Activated naive CD4-positive, alpha-beta T cell treated with anti-CD3 and anti-CD28 coated beads, Interleukin-2, amount 10 ng/mL, durations not matched to agents 7 days and 5 days (primary cell): ENCODE results near the gene YPEL3.

Experiments
- CTCF ChIA-PET: fragments of 350-600 bp; sonication (Branson Sonifier 250); formaldehyde crosslinking; loops from one replicate; lab custom pipeline; 2021; ENCODE audit warnings: antibody characterized with exemption; lab: Charles Lee
- DNase-seq: peaks from one replicate; pipeline ENCODE4 v3.0.0-alpha.2; 2020
- H3K27ac Mint-ChIP-seq: one replicate; pipeline ENCODE4 v1.8.0; 2021; ENCODE audit warnings: mild to moderate bottlenecking, moderate library complexity, mixed read lengths
- H3K27me3 Mint-ChIP-seq: one replicate; pipeline ENCODE4 v1.8.0; 2021; ENCODE audit warnings: mild to moderate bottlenecking, mixed read lengths
- H3K36me3 Mint-ChIP-seq: one replicate; pipeline ENCODE4 v1.8.0; 2021; ENCODE audit warnings: mixed read lengths
- H3K4me1 Mint-ChIP-seq: one replicate; pipeline ENCODE4 v1.8.0; 2021; ENCODE audit warnings: mixed read lengths
- H3K4me3 Mint-ChIP-seq: one replicate; pipeline ENCODE4 v1.8.0; 2021; ENCODE audit warnings: mild to moderate bottlenecking, moderate library complexity, mixed read lengths
- H3K9me3 Mint-ChIP-seq: one replicate; pipeline ENCODE4 v1.8.0; 2021; ENCODE audit warnings: mixed read lengths

YPEL3 gene

DNA sequence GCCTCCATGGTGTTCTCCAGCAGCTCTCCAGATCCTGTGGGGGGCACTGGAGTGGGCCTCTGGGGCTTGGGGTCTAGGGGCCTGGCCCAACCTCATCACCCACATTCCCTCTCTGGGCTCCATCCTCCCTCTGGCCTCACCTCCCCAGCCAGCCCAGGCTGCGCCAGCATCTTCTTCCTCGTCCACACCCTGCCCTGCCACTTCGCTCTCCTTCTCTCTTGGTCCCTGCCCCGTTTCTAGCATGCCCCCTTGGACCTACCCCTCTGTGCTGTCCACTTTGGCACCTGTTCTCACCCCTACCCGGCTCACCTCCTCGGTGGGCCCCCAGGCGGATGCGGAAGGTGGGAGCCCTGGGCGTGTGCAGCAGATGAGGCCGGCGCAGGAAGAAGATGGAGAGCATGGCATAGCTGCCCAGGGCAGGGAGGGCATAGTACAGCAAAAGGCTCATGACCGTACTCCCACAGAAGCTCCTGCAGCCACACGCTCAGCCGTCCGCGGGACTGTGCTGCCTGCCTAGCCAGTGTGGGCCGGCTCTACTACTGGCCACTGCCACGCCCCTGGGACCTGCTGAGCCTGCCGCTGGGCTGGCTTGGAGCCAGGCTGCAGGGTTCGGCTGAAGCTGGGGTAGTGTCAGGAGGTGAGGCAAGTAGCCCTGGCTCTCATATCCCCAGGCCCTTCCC lies 17.2 kb upstream of the YPEL3 start, which contains the start of gene GDPD3:
Gene GDPD3, minus strand, starts transcription at position 507 of the 680 bp plus-strand sequence. Its CDS starts 59 bp downstream, at position 448.
- Mint-ChIP-seq H3K27me3 (no peaks in the 10 kb centered on the region), H3K4me1 (peaks cover 20% of the 10 kb centered on the region), H3K9me3 (no peaks in the 10 kb centered on the region), H3K4me3 (no peak within 1 kb of the TSS), H3K27ac (no peak within 1 kb of the TSS), H3K36me3 (peaks cover 17% of the 10 kb centered on the region)
- DNase-seq = no peak
- CTCF ChIA-PET = interaction anchor here (0.6 to 3.9 kb wide), 11 partner anchors 8 to 254 kb away, joined by 3 to 22 read pairs (median 5); partner anchors contain the start of gene TBX6

DNA sequence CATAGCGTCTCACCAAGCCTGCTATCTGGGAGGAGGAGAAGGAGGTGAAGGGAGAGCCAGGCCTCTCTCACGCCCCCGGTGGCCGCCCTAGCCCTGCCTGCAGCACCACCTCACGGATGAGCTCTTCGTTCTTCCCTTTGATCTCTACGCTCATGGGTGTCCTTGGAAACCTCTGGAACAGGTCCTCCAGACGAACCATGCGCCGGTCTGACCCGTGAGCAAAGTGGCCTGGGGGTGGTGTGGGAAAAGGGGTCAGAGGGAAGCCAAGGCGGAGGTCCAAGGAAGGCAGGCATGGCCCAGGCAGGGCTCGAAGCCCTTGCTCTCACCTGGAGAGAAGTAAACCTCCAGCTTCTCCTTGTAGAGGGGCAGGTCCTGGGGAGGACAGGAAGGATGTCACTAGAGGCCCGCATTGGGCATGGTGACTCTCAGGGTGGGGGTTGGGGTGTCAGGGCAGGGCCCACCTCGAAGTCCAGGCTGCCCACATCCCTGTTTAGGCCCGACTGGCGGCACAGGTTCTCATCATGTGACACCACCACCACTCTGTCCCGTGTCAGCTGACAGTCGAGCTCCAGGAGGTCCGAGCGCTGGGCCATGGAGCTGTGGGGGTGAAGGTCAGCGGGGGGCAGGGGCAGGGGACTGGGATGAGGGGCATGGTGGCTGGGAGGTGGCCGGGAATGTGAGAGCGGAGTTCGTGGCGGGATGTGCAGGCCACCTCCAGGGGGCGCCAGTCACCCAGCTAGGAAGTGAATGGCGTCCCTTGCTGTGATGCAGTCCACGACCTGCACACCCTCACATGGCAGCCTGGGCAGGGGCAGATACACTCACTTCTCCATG lies 16.4 kb upstream of the YPEL3 start:
- no peaks in the 10 kb centered on the region for H3K9me3 Mint-ChIP-seq
- peaks cover 16% of the 10 kb centered on the region for H3K36me3 Mint-ChIP-seq
- CTCF ChIA-PET = interaction anchor here (0.6 to 3.9 kb wide), 16 partner anchors 9 to 503 kb away, joined by 3 to 22 read pairs (median 4); partner anchors contain the start of genes TBX6 and ZNF771
- no peaks in the 10 kb centered on the region for H3K27me3 Mint-ChIP-seq
- peak overlapping the region; percentile 39 for H3K27ac Mint-ChIP-seq
- no peak overlapping the region for H3K4me3 Mint-ChIP-seq
- peaks cover 20% of the 10 kb centered on the region for H3K4me1 Mint-ChIP-seq
- peak; percentile 72 for DNase-seq

DNA sequence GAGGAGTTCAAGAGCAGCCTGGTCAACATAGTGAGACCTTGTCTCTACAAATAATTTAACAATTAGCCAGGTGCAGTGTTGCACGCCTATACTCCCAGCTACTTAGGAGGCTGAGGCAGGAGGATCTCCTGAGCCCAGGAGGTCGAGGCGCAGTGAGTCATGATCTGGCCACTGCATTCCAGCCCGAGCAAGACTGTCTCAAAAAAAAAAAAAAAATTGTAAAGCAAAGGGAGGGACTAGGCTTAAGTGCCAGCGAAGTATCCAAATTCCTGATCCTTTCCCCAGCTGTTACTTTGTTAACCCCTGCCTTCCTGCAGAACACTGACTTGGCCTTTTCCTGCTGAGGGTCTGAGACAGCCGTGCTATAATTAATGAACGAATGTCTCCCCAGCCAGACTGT lies 14.6 kb upstream of the YPEL3 start:
- CTCF ChIA-PET = interaction anchor here (0.6 to 3.9 kb wide), 4 partner anchors 8 to 30 kb away, joined by 3 to 22 read pairs (median 12); partner anchors contain the start of gene TBX6
- DNase-seq = no peak
- H3K27ac Mint-ChIP-seq = no peak overlapping the region
- H3K36me3 Mint-ChIP-seq = peaks cover 20% of the 10 kb centered on the region
- peaks cover 20% of the 10 kb centered on the region for H3K4me1 Mint-ChIP-seq
- no peaks in the 10 kb centered on the region for H3K9me3 Mint-ChIP-seq
- no peaks in the 10 kb centered on the region for H3K27me3 Mint-ChIP-seq
- H3K4me3 Mint-ChIP-seq = no peak overlapping the region

DNA sequence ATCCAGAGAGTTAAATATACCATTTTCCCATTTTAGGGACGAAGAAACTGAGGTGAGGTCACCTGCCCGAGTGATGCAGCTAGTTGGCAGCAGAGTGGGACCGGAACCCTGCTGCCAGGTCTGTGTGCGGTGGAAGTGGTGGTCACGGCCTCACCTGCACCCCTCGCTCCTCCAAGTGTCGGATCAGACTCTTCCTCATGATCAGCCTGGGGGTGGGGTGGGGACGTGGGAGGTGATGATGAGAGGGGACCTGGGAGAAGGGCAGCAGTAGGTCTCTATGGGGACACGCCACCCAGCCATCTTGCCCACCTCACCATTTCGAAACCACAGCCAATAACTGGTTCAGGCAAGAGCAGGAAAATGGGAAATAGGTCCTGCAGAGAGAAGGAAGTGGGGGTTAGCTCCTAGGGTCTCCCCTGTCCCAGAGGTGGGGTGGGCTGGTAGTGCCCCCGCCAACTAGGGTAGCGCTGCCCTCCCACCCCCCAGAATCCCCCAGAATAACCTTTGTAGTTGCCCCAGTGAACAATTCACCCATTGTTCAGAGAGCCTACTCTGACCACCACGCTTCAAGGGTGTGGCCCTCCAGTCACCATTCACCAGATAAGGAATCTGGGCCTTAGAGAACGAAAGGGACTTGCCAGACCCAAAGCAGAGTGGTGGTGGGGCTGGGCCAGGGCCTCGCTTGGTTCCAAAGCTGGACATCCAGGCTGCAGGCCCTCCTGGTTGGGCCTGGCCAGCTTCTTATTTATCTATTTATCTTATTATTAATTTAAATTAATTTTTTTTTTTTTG lies 12.2 kb upstream of the YPEL3 start:
- Mint-ChIP-seq H3K4me1 (peaks cover 6% of the 10 kb centered on the region), H3K27me3 (no peaks in the 10 kb centered on the region), H3K4me3 (no peak overlapping the region), H3K27ac (no peak overlapping the region), H3K36me3 (peaks cover 37% of the 10 kb centered on the region), H3K9me3 (no peaks in the 10 kb centered on the region)
- no peak for DNase-seq
- CTCF ChIA-PET = interaction anchor here (0.6 to 1.2 kb wide), 2 partner anchors 16 to 63 kb away, joined by 3 to 5 read pairs; no protein-coding TSS in a partner anchor

DNA sequence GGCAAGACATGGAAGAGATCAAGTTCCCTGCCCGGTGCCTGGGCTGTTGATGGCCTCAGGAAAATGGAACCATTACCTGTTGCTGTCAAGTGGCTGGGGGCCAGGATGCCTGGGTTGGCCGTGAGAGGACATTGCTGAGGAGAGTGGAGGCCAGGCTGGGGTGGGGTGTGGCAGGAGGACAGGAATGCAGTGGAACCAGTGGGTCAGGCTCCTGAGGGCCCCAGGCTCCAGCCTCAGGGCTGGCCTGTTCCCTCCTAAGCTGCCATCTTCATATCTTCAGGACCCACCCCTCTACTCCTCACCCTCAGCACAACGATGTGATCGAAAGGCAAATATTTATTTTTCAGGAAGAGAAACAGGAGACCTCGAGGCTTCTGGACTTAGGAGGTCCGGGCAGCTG lies 8.5 kb upstream of the YPEL3 start:
- CTCF ChIA-PET = no interaction called here
- Mint-ChIP-seq H3K9me3 (peaks cover under 1% of the 10 kb centered on the region), H3K4me1 (no peaks in the 10 kb centered on the region), H3K36me3 (peaks cover 27% of the 10 kb centered on the region), H3K27ac (no peak overlapping the region), H3K27me3 (no peaks in the 10 kb centered on the region), H3K4me3 (no peak overlapping the region)
- DNase-seq = no peak

DNA sequence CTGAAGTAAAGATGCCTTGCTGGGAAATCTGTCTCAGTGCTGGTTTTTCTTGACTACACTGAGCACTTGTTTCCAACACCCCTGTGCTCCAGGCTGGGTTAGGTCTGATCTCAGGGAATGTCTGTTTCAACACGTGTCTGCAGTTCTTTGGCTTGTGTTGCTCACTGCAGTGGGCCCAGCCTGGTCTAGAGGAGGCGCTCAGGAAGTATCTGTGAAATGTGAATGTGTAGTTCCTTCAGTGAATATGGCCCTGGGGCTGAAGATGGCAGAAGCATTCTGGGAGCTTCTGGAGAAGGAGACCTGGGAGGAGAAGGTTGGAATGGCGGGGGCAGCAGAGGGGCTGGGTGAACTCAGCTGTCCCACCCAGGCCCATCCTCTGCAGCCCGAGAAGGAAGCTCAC lies 8.1 kb upstream of the YPEL3 start:
- H3K27me3 Mint-ChIP-seq = no peaks in the 10 kb centered on the region
- no peak overlapping the region for H3K27ac Mint-ChIP-seq
- H3K9me3 Mint-ChIP-seq = peaks cover 3% of the 10 kb centered on the region
- no peaks in the 10 kb centered on the region for H3K4me1 Mint-ChIP-seq
- no peak for DNase-seq
- H3K4me3 Mint-ChIP-seq = no peak overlapping the region
- CTCF ChIA-PET = interaction anchor here (2.7 to 2.8 kb wide), 2 partner anchors 8 to 11 kb away, joined by 14 to 22 read pairs; partner anchors contain the start of gene GDPD3
- H3K36me3 Mint-ChIP-seq = peaks cover 28% of the 10 kb centered on the region

DNA sequence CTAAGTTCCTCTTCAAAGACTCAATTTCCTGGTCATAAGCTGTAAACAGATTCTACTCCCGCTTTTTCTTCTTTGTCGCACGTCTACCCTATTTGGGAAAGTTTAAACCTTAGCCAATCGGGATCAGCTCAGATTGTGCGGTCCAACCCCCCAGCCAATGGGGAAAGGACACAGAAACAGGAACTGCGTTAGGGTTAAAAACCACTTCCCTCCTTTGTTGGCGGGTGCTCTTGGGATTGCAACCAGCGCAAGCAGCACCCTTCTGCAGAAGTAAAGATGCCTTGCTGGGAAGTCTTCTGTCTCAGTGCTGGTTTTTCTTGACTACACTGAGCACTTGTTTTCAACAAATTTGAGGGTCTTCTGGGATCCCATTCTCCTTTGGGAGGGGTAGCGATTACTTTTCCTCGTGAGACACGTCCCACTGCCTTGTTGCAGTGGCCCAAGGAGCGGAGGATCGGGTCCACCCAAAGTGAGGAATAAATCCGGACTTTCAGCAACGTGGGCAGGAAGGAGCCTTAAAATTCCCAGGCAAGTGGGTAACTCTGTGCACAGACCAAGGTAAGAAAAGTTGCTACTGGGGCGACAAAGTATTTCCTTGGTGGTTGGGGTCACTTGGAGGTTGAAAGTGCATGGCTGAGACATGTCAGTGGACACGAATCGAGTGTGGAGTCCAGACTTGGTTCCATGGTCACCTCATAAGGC lies 1.0 kb upstream of the YPEL3 start:
- Mint-ChIP-seq H3K27me3 (no peaks in the 10 kb centered on the region), H3K4me3 (peak overlapping the region; percentile 68), H3K27ac (peak overlapping the region; percentile 93), H3K9me3 (peaks cover 28% of the 10 kb centered on the region), H3K4me1 (peaks cover 39% of the 10 kb centered on the region), H3K36me3 (peaks cover 51% of the 10 kb centered on the region)
- CTCF ChIA-PET = no interaction called here
- no peak for DNase-seq

DNA sequence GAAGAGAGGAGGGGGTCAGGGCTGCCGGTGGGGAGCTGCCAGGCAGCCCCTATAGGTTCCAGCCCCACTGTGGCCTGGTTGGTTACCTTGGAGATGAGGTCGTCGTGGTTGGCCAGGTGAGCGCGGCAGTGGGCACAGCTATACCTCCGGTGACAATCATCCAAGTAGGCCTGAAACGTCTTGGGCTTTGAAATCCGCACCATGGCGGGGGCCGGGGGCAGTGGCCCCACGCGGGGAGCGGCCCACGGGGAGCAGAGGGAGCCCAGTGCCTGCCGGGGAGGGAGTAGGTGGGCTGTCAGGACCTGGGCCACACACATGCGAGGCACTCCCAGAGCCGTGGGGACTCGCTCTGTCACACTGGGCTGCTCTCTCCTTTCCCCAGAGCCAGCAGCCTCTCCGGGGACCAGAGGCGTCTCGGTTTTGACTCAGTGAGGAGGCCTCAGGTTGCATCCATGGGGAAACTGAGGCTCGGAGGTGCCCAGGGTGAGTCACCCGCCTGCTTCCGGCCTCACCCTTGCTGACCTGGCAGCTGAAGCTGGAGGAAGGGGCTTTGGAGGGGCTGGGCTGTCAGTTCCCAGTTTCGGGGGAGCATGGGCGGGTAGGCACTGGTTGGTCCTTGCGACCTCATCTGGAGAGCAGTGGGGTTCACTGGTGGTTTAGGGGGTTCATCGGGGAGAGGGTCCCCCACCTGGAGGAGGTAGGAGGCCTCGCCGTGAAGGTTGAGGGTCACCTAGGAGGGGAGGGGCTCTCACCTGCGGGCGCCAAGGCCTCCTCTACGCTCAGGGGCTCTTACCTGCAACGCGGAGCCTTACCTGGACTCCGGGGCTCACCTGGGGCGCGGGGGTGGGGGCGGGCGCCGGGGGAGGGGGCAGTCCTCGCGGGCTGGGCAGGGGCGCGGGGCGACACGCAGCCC lies 591 bp downstream of the YPEL3 start:
- Mint-ChIP-seq H3K9me3 (peaks cover 28% of the 10 kb centered on the region), H3K4me1 (peaks cover 49% of the 10 kb centered on the region), H3K27ac (peak overlapping the region; percentile 93), H3K4me3 (peak overlapping the region; percentile 89), H3K36me3 (peaks cover 51% of the 10 kb centered on the region), H3K27me3 (no peaks in the 10 kb centered on the region)
- DNase-seq = peak; percentile 43
- CTCF ChIA-PET = interaction anchor here (2.3 to 5.2 kb wide), 2 partner anchors 16 to 47 kb away, joined by 6 to 54 read pairs; partner anchors contain the start of gene PPP4C

DNA sequence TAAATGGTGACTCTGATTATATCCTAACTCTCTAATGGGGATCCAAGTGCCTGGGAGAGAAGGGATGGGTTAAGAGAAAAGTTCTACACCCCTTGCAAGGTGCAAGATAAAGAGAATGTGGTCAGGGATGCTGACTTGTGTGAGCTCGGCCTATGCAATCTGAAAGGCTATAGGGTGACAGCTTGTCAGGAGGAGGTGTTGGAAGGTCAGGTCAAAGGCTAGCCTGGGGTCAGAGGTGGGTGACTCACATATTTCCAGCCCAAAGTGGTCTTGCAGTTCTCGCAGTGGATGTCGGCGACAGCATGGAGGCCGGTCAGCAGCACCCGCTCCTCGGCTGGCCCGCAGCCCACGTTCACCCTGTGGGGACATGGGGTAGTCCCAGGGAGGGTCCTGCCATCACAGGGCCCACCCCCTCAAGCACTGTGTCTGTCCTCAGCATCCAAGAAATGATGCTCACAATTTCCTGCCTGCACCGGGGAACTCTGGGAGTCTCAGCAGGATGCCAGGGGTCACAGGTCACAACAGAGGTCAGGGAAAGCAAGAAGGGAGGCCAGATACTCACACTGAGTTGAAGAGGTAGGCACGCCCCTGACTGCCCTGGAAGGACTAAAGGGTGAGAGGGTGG lies 1.4 kb downstream of the YPEL3 start:
- Mint-ChIP-seq H3K4me1 (peaks cover 57% of the 10 kb centered on the region), H3K36me3 (peaks cover 51% of the 10 kb centered on the region), H3K4me3 (peak overlapping the region; percentile 89), H3K27ac (peak overlapping the region; percentile 93), H3K9me3 (peaks cover 28% of the 10 kb centered on the region), H3K27me3 (no peaks in the 10 kb centered on the region)
- DNase-seq = no peak
- CTCF ChIA-PET = interaction anchor here (2.3 to 5.2 kb wide), 2 partner anchors 15 to 48 kb away, joined by 6 to 54 read pairs; partner anchors contain the start of gene PPP4C

DNA sequence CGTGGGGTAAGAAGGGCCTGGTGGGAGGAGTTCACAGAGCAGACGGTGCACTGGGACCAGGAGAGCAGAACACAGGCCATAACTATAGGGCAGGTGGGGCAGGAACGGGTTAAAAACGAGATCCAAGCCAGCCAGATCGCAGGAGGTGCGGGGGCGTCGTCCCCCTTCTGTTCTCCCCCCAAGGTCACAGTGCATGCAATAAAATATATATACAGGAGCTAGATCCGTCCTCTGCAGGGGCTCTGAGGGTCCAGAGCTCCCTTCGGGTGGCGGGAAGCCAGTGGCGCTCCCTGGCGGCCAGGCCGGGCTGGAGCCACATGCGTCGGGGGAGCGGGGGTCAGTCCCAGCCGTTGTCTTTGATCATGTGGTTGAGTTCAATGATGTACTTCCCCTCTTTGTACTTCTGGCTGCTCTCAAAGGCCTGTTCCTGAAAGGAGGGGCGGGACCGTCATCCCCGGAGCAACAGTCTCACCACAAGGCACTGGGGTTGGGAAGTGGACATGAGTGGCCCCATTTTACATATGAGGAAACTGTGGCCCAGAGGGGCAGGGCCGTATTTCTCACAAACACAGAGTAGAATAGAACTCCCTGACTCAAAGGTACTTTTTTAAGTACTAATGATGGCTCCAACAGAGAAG lies 3.5 kb downstream of the YPEL3 start:
- peak overlapping the region; percentile 94 for H3K27ac Mint-ChIP-seq
- peak; percentile 74 for DNase-seq
- H3K27me3 Mint-ChIP-seq = no peaks in the 10 kb centered on the region
- H3K4me1 Mint-ChIP-seq = peaks cover 69% of the 10 kb centered on the region
- peak overlapping the region; percentile 80 for H3K4me3 Mint-ChIP-seq
- H3K9me3 Mint-ChIP-seq = peaks cover 11% of the 10 kb centered on the region
- H3K36me3 Mint-ChIP-seq = peaks cover 40% of the 10 kb centered on the region
- CTCF ChIA-PET = interaction anchor here (0.7 to 5.2 kb wide), 24 partner anchors 10 to 558 kb away, joined by 3 to 54 read pairs (median 5); partner anchors contain the start of genes ALDOA, CORO1A, DCTPP1 and GDPD3

DNA sequence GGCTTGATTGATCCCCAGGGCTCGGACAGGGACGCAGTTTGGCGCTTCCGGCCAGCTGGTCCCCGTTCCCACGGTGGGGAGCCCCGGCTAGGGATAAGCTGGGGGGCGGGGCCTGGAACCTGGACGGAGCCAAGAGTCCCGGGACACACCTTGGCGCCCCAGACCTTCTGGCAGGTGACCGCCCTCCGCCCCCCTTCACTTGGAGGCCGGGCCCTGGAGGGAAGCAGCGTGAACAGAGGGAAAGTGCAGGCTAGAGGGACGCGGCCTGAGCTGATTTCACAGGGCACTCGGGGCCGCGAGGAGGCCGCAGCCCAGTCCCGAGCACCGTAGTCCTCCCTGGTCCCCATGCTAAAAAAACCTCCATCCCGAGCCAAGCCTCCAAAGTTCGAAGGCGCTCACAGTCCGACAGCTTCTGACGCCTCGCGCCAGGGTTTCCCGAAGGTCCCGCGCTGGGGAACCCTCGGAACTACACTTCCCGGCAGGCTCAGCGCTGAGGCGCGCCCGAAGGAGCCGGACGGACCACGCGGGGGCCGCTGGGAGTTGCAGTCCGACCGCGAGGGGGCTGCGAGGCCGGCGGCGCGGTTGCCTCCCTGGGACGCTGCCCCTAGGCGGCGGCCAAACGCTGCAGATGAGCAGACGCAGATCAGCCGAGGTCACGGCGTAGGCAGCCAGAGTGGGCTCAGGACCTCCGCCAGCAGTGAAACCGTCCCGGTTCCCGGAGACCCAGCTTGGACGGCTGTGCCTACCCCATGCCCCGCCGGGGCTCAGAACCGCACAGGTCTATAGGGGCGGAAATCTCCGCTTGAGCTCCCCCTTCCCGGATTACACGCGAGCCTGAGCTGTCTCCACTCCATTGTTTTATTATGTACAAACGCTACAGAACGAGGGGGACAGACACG lies 4.3 kb downstream of the YPEL3 start, which contains the start of gene TBX6:
Gene TBX6, minus strand, starts transcription at position 451 of the 899 bp plus-strand sequence. CDS start 731 bp downstream, outside the sequence.
- Mint-ChIP-seq H3K9me3 (peaks cover 4% of the 10 kb centered on the region), H3K4me3 (peak within 1 kb of the TSS; percentile 80), H3K36me3 (peaks cover 40% of the 10 kb centered on the region), H3K4me1 (peaks cover 66% of the 10 kb centered on the region), H3K27ac (peak within 1 kb of the TSS; percentile 94), H3K27me3 (no peaks in the 10 kb centered on the region)
- peak; percentile 95 for DNase-seq
- CTCF ChIA-PET = interaction anchor here (0.7 to 5.2 kb wide), 26 partner anchors 11 to 559 kb away, joined by 3 to 54 read pairs (median 4); partner anchors contain the start of genes ALDOA, CORO1A, DCTPP1 and GDPD3
